Spleen (tissue), 11 donors: ENCODE measurements around the gene DNHD1. TPM values are rescaled to one million over a fixed set of nuclear protein-coding genes. Genes with fewer than 3 reads are reported as not detected.

Source experiments
- DNase-seq: peaks from one replicate; pipeline ENCODE4 v3.0.0-alpha.2; 2020
- H3K27ac ChIP-seq, 8 donors: fragments of 200-600 bp; sonication (generic) in 7 of 8; 1 replicate in 4 of 8; 2 replicates in 4 of 8; pipeline versions ENCODE4 v1.5.0 to v1.8.0; 2016 to 2021; ENCODE audit warnings: inconsistent platforms in 4 of 8, mild to moderate bottlenecking in 4 of 8, moderate library complexity in 1 of 8
- H3K27me3 ChIP-seq, 7 donors: fragments of 200-600 bp; sonication (generic) in 6 of 7; replicated peaks in 1 of 7; 1 replicate in 4 of 7; 2 replicates in 3 of 7; pipeline versions ENCODE4 v1.5.0 to v1.8.0; 2016 to 2021; ENCODE audit warnings: inconsistent platforms in 3 of 7, mild to moderate bottlenecking in 1 of 7
- H3K36me3 ChIP-seq, 6 donors: fragments of 200-600 bp; sonication (generic) in 5 of 6; 1 replicate in 4 of 6; 2 replicates in 2 of 6; pipeline versions ENCODE4 v1.5.0 to v1.8.0; 2016 to 2021; ENCODE audit warnings: inconsistent platforms in 2 of 6
- H3K4me1 ChIP-seq, 6 donors: fragments of 200-600 bp; sonication (generic) in 5 of 6; 1 replicate in 3 of 6; 2 replicates in 3 of 6; pipeline versions ENCODE4 v1.5.0 to v1.8.0; 2016 to 2021; ENCODE audit warnings: inconsistent platforms in 3 of 6
- H3K4me3 ChIP-seq, 8 donors: fragments of 200-600 bp; sonication (generic) in 7 of 8; 1 replicate in 4 of 8; 2 replicates in 4 of 8; pipeline versions ENCODE4 v1.5.0 to v1.8.0; 2016 to 2021; ENCODE audit warnings: inconsistent platforms in 4 of 8, mild to moderate bottlenecking in 4 of 8, moderate library complexity in 2 of 8
- H3K9me3 ChIP-seq, 8 donors: fragments of 200-600 bp; sonication (generic) in 7 of 8; 1 replicate in 4 of 8; 2 replicates in 4 of 8; pipeline versions ENCODE4 v1.5.0 to v1.8.0; 2016 to 2021; ENCODE audit warnings: inconsistent platforms in 4 of 8
- CTCF ChIP-seq, 11 experiments: fragments of 200-600 bp in 7 of 11; fragments of 450-650 bp in 4 of 11; sonication (generic) in 4 of 11; IDR thresholded peaks in 8 of 11; conservative IDR thresholded peaks in 3 of 11; 1 replicate in 7 of 11; 2 replicates in 4 of 11; pipeline versions ENCODE4 v1.4.0 to v1.8.0; 2016 to 2021; ENCODE audit warnings: antibody characterized with exemption in 11 of 11, inconsistent platforms in 4 of 11, mild to moderate bottlenecking in 1 of 11
- POLR2A ChIP-seq, 3 donors: fragments of 450-650 bp; IDR thresholded peaks; one replicate each; pipeline ENCODE4 v1.5.1; 2017; ENCODE audit warnings: antibody characterized with exemption in 3 of 3, mild to moderate bottlenecking in 1 of 3
- POLR2AphosphoS5 ChIP-seq, 3 donors: sonication (generic); formaldehyde crosslinking; IDR thresholded peaks; one replicate each; pipeline ENCODE4 v1.5.1; 2017; ENCODE audit warnings: antibody characterized with exemption in 3 of 3
- WGBS, 5 donors: extraction: QIAGEN DNeasy Blood & Tissue Kit in 3 of 5; methylation state at CpG; one replicate each; pipeline versions ENCODE4 v1.1.5 to v1.1.7; 2013 to 2018; 5-methylcytosine and 5-hydroxymethylcytosine counted together
- intact Hi-C: fragments of 100-400 bp; cut with DNase I; formaldehyde crosslinking; loops from one replicate; pipeline ENCODE4 v1.15.0; 2023; ENCODE audit warnings: low total_unique reads
- polyA plus RNA-seq, 3 donors: library from polyadenylated mRNA; stranded (reverse); fragments of 200-250 nt; gene quantifications; one replicate each; pipeline ENCODE4 v1.2.1, GENCODE V29; 2013
- total RNA-seq, 7 donors: library from RNA; depleted of rRNA in 3 of 7; stranded (reverse); fragments of >200 nt in 3 of 7; fragmentation: NEBNext Ultra II Directional in 4 of 7; extraction: Animal tissue kit (Norgen Biotek cat#: 25700) in 4 of 7; gene quantifications; one replicate each; pipeline versions ENCODE4 v1.1.0 to v1.2.1, GENCODE V29; 2016 to 2021
- donor health status: healthy with polysubstance abuse.
- donor health status: DM: no; HTN: no; CAD: no; lungs with moderate emphysema.
- donor health status: DM: no; HTN: no; CAD: no.
- donor health status: Bipolar disorder and iron deficiency.
- donor health status: healthy.
- donor health status: DM: no; HTN: no; CAD: no.
- donor health status: DM: yes; HTN: yes; CAD: no.

DNHD1 gene
- total and polyA plus RNA-seq, 10 donors, result 6.0 to 40.7 (median 25.8) TPM

- peaks cover 0 to 100% (median 61%) of the 10 kb centered on the region in 6 donors for H3K36me3 ChIP-seq
- no peaks in the 10 kb centered on the region for H3K27me3 ChIP-seq
- H3K4me3 ChIP-seq, result no peak overlapping the region
- no peak for TF ChIP-seq CTCF (IDR thresholded peaks at IDR 0.05 in 8 of 11, conservative IDR thresholded peaks at IDR 0.05 in 3 of 11)
- TF ChIP-seq POLR2AphosphoS5 (IDR thresholded peaks at IDR 0.05), result no peak
- no peak for TF ChIP-seq POLR2A (IDR thresholded peaks at IDR 0.05)
- no peaks in the 10 kb centered on the region for H3K4me1 ChIP-seq
- H3K27ac ChIP-seq, result no peak overlapping the region
- H3K9me3 ChIP-seq, result no peaks in the 10 kb centered on the region
- intact Hi-C loops, result no loop called here
- WGBS, 5 donors, result 69 to 99% (median 93%) methylated on average over 2 of the region's 2 CpGs
- DNase-seq, result no peak
Measured at GRCh38 chr11:6455070-6455469, 42.0 kb upstream of the DNHD1 start.

- no peak for TF ChIP-seq CTCF (IDR thresholded peaks at IDR 0.05 in 8 of 11, conservative IDR thresholded peaks at IDR 0.05 in 3 of 11)
- peak in 1 of 3 donors; percentile 33 for TF ChIP-seq POLR2AphosphoS5 (IDR thresholded peaks at IDR 0.05)
- TF ChIP-seq POLR2A (IDR thresholded peaks at IDR 0.05), result no peak
- Histone ChIP-seq H3K9me3 (no peaks in the 10 kb centered on the region), H3K4me1 (no peaks in the 10 kb centered on the region), H3K4me3 (no peak overlapping the region), H3K36me3 (peaks cover 0 to 99% (median 49%) of the 10 kb centered on the region in 6 donors), H3K27ac (no peak overlapping the region), H3K27me3 (no peaks in the 10 kb centered on the region)
- intact Hi-C loops, result no loop called here
- DNase-seq, result no peak
- WGBS, 5 donors, result 95 to 97% (median 97%) methylated on average over 21 to 56 of the region's 56 CpGs
Measured at GRCh38 chr11:6456361-6457073, 40.6 kb upstream of the DNHD1 start.

DNA sequence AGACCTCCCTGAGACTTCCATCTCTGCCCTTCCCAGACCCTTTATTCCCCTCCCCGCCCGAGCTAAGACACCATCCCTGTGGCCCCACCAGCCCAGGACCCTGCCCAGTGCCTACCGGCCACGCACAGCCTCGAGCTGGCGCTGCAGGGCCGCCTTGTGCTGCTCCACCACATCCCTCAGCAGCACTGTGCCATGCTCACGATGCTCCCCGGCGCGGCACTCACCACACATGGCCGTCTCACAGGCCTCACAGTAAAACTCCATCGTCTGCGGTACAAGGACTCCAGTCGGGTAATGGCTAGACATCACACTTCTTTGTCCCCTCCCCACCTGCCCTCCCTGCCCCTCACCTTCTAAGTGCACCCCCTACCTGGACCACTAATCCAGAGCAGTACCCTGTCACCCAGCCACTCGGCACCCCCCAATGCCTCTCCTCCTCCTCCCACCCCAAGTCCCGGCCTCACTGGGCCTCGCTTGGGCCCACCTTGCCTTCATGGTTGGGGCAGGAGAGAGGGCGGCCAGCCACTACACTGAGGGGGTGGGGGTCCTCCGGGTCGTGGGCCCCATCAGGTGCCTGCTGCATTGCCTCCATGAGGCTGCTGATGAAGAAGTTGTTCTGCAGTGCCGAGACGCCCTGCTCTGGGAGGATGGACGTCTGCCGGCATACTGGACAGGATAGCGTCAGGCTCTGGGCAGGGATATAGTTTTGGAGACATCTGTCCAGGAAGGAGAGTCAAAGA lies 39.3 kb upstream of the DNHD1 start:
- no peak for DNase-seq
- Histone ChIP-seq H3K4me3 (no peak overlapping the region), H3K36me3 (peaks cover 0 to 95% (median 47%) of the 10 kb centered on the region in 6 donors), H3K27me3 (no peaks in the 10 kb centered on the region), H3K9me3 (no peaks in the 10 kb centered on the region), H3K4me1 (no peaks in the 10 kb centered on the region), H3K27ac (no peak overlapping the region)
- 94 to 98% (median 95%) methylated on average over 26 of the region's 26 CpGs for WGBS, 5 donors
- intact Hi-C loops, result no loop called here
- TF ChIP-seq POLR2A (IDR thresholded peaks at IDR 0.05) (no peak), POLR2AphosphoS5 (IDR thresholded peaks at IDR 0.05) (no peak), CTCF (IDR thresholded peaks at IDR 0.05 in 8 of 11, conservative IDR thresholded peaks at IDR 0.05 in 3 of 11) (no peak)
